ENCODE results near the gene GAPDH. TPM values are rescaled to one million over a fixed set of nuclear protein-coding genes. Genes with fewer than 3 reads are reported as not detected.

Gene GAPDH
- total RNA-seq, 1 donor from 2014 or later: 736 TPM

GRCh38 chr12:6534695-6534944 lies 303 bp downstream of the GAPDH start:
- Histone ChIP-seq H3K36me3 (peaks cover 60% of the 10 kb centered on the region), H3K27ac (peak overlapping the region; percentile 94), H3K4me1 (peaks cover 35% of the 10 kb centered on the region), H3K4me3 (peak overlapping the region; percentile 91), H3K27me3 (no peaks in the 10 kb centered on the region), H3K9me3 (no peaks in the 10 kb centered on the region)
- intact Hi-C loops (cut with DNase I): no loop called here
- peak; percentile 72 for ATAC-seq
- TF ChIP-seq, protein P1, sequence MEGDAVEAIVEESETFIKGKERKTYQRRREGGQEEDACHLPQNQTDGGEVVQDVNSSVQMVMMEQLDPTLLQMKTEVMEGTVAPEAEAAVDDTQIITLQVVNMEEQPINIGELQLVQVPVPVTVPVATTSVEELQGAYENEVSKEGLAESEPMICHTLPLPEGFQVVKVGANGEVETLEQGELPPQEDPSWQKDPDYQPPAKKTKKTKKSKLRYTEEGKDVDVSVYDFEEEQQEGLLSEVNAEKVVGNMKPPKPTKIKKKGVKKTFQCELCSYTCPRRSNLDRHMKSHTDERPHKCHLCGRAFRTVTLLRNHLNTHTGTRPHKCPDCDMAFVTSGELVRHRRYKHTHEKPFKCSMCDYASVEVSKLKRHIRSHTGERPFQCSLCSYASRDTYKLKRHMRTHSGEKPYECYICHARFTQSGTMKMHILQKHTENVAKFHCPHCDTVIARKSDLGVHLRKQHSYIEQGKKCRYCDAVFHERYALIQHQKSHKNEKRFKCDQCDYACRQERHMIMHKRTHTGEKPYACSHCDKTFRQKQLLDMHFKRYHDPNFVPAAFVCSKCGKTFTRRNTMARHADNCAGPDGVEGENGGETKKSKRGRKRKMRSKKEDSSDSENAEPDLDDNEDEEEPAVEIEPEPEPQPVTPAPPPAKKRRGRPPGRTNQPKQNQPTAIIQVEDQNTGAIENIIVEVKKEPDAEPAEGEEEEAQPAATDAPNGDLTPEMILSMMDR (IDR thresholded peaks at IDR 0.05): no peak
- DNase-seq: peak; percentile 90

- peaks cover 57% of the 10 kb centered on the region for H3K36me3 ChIP-seq
- no peaks in the 10 kb centered on the region for H3K9me3 ChIP-seq
- H3K4me3 ChIP-seq: peak overlapping the region; percentile 91
- ATAC-seq: peak; percentile 58
- H3K27me3 ChIP-seq: no peaks in the 10 kb centered on the region
- peak; percentile 91 for DNase-seq
- H3K4me1 ChIP-seq: peaks cover 40% of the 10 kb centered on the region
- TF ChIP-seq, protein P1 (IDR thresholded peaks at IDR 0.05): no peak
- H3K27ac ChIP-seq: peak overlapping the region; percentile 94
- intact Hi-C loops (cut with DNase I): no loop called here
Measured at GRCh38 chr12:6534945-6535696, 804 bp downstream of the GAPDH start.

GRCh38 chr12:6535697-6535946 lies 1.3 kb downstream of the GAPDH start:
- no peak for DNase-seq
- H3K9me3 ChIP-seq: no peaks in the 10 kb centered on the region
- peaks cover 45% of the 10 kb centered on the region for H3K4me1 ChIP-seq
- peak overlapping the region; percentile 91 for H3K4me3 ChIP-seq
- peaks cover 52% of the 10 kb centered on the region for H3K36me3 ChIP-seq
- ATAC-seq: no peak
- H3K27ac ChIP-seq: peak overlapping the region; percentile 94
- no peaks in the 10 kb centered on the region for H3K27me3 ChIP-seq
- TF ChIP-seq, protein P1 (IDR thresholded peaks at IDR 0.05): no peak
- intact Hi-C loops (cut with DNase I): no loop called here

DNA sequence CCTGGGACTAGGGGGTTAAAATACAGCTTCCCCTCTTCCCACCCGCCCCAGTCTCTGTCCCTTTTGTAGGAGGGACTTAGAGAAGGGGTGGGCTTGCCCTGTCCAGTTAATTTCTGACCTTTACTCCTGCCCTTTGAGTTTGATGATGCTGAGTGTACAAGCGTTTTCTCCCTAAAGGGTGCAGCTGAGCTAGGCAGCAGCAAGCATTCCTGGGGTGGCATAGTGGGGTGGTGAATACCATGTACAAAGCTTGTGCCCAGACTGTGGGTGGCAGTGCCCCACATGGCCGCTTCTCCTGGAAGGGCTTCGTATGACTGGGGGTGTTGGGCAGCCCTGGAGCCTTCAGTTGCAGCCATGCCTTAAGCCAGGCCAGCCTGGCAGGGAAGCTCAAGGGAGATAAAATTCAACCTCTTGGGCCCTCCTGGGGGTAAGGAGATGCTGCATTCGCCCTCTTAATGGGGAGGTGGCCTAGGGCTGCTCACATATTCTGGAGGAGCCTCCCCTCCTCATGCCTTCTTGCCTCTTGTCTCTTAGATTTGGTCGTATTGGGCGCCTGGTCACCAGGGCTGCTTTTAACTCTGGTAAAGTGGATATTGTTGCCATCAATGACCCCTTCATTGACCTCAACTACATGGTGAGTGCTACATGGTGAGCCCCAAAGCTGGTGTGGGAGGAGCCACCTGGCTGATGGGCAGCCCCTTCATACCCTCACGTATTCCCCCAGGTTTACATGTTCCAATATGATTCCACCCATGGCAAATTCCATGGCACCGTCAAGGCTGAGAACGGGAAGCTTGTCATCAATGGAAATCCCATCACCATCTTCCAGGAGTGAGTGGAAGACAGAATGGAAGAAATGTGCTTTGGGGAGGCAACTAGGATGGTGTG lies 1.9 kb downstream of the GAPDH start:
- peaks cover 51% of the 10 kb centered on the region for H3K4me1 ChIP-seq
- no peak for DNase-seq
- H3K9me3 ChIP-seq: no peaks in the 10 kb centered on the region
- no peak for ATAC-seq
- H3K36me3 ChIP-seq: peaks cover 48% of the 10 kb centered on the region
- H3K27ac ChIP-seq: peak overlapping the region; percentile 94
- H3K27me3 ChIP-seq: no peaks in the 10 kb centered on the region
- TF ChIP-seq, protein P1 (IDR thresholded peaks at IDR 0.05): no peak
- H3K4me3 ChIP-seq: peak overlapping the region; percentile 91
- intact Hi-C loops (cut with DNase I): no loop called here

DNA sequence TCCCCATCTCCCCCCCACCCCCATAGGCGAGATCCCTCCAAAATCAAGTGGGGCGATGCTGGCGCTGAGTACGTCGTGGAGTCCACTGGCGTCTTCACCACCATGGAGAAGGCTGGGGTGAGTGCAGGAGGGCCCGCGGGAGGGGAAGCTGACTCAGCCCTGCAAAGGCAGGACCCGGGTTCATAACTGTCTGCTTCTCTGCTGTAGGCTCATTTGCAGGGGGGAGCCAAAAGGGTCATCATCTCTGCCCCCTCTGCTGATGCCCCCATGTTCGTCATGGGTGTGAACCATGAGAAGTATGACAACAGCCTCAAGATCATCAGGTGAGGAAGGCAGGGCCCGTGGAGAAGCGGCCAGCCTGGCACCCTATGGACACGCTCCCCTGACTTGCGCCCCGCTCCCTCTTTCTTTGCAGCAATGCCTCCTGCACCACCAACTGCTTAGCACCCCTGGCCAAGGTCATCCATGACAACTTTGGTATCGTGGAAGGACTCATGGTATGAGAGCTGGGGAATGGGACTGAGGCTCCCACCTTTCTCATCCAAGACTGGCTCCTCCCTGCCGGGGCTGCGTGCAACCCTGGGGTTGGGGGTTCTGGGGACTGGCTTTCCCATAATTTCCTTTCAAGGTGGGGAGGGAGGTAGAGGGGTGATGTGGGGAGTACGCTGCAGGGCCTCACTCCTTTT lies 2.7 kb downstream of the GAPDH start:
- no peak for ATAC-seq
- no peak for DNase-seq
- TF ChIP-seq, protein P1 (IDR thresholded peaks at IDR 0.05): no peak
- H3K36me3 ChIP-seq: peaks cover 47% of the 10 kb centered on the region
- H3K27me3 ChIP-seq: no peaks in the 10 kb centered on the region
- H3K4me3 ChIP-seq: no peak overlapping the region
- peaks cover 54% of the 10 kb centered on the region for H3K4me1 ChIP-seq
- peak overlapping the region; percentile 39 for H3K27ac ChIP-seq
- H3K9me3 ChIP-seq: no peaks in the 10 kb centered on the region
- intact Hi-C loops (cut with DNase I): no loop called here

Measured in upper lobe of right lung (tissue), 1 donor.